HEK293 (cell line): ENCODE measurements around the gene ATG4B.
A peak's percentile ranks its signal among the peaks of the same experiment; 100 is the strongest.

ENCODE experiments used
- CTCF ChIA-PET: fragments of 350-600 bp; formaldehyde crosslinking; extraction: SDS; loops from one replicate; lab custom pipeline; 2021; ENCODE audit warnings: antibody characterized with exemption; lab: Yijun Ruan, JAX
- POLR2A ChIA-PET: fragments of 300-600 bp; formaldehyde crosslinking; extraction: SDS; loops from one replicate; lab custom pipeline; 2020; ENCODE audit warnings: antibody characterized with exemption, inconsistent platforms; lab: Yijun Ruan, JAX
- H3K27ac ChIP-seq: fragments of 200-500 bp; sonication (Bioruptor generic); 2 replicates; pipeline ENCODE4 v1.5.1; 2014; ENCODE audit warnings: low read depth, low read length, control low read depth, inconsistent platforms; ENCODE audit errors: extremely low read depth
- H3K36me3 ChIP-seq, 2 experiments: fragments of 200-500 bp in 1 of 2; sonication (Bioruptor generic) in 1 of 2; 1 replicate in 1 of 2; 2 replicates in 1 of 2; pipeline ENCODE4 v1.5.1; 2014 to 2017; ENCODE audit warnings: inconsistent platforms in 2 of 2, low read length in 2 of 2; ENCODE audit not compliant: control insufficient read depth in 2 of 2, insufficient read depth in 1 of 2
- H3K4me1 ChIP-seq: fragments of 200-500 bp; sonication (Bioruptor generic); 2 replicates; pipeline ENCODE4 v1.5.1; 2014; ENCODE audit warnings: mild to moderate bottlenecking, low read length, inconsistent platforms; ENCODE audit not compliant: control insufficient read depth, insufficient read depth
- H3K4me3 ChIP-seq: 2 replicates; pipeline ENCODE4 v1.5.1; 2011; ENCODE audit warnings: low read depth, mild to moderate bottlenecking, control low read depth, low read length, moderate library complexity
- H3K9me3 ChIP-seq: fragments of 200-500 bp; sonication (Bioruptor generic); 2 replicates; pipeline ENCODE4 v1.5.1; 2014; ENCODE audit warnings: low read depth, low read length, inconsistent platforms; ENCODE audit not compliant: control insufficient read depth, insufficient read depth
- ATF2 ChIP-seq: fragments of 450-650 bp; formaldehyde crosslinking; IDR thresholded peaks from 2 replicates; pipeline ENCODE4 v1.5.1; 2016; ENCODE audit warnings: missing biosample characterization, missing genetic modification characterization, low read depth
- PRDM2 ChIP-seq: fragments of 450-650 bp; formaldehyde crosslinking; IDR thresholded peaks from 2 replicates; pipeline ENCODE4 v1.5.1; 2016; ENCODE audit warnings: missing biosample characterization, missing genetic modification characterization, borderline replicate concordance
- YY2 ChIP-seq: fragments of 450-650 bp; formaldehyde crosslinking; IDR thresholded peaks from 2 replicates; pipeline ENCODE4 v1.5.1; 2016; ENCODE audit warnings: missing biosample characterization, missing genetic modification characterization
- ZBTB48 ChIP-seq: fragments of 450-650 bp; formaldehyde crosslinking; IDR thresholded peaks from 2 replicates; pipeline ENCODE4 v1.5.1; 2016; ENCODE audit warnings: missing biosample characterization, missing genetic modification characterization
- ZBTB6 ChIP-seq: fragments of 450-650 bp; formaldehyde crosslinking; IDR thresholded peaks from 2 replicates; pipeline ENCODE4 v1.5.1; 2017; ENCODE audit warnings: missing biosample characterization, missing genetic modification characterization
- ZBTB7A ChIP-seq: fragments of 450-650 bp; formaldehyde crosslinking; IDR thresholded peaks from 2 replicates; pipeline ENCODE4 v1.5.1; 2016; ENCODE audit warnings: low read depth, missing biosample characterization, missing genetic modification characterization
- ZNF155 ChIP-seq: fragments of 450-650 bp; formaldehyde crosslinking; IDR thresholded peaks from 2 replicates; pipeline ENCODE4 v1.5.1; 2016; ENCODE audit warnings: missing biosample characterization, missing genetic modification characterization
- ZNF169 ChIP-seq: fragments of 450-650 bp; formaldehyde crosslinking; IDR thresholded peaks from 2 replicates; pipeline ENCODE4 v1.5.1; 2016; ENCODE audit warnings: missing biosample characterization, missing genetic modification characterization
- ZNF274 ChIP-seq, 2 experiments: fragments of 200-500 bp in 1 of 2; fragments of 450-650 bp in 1 of 2; sonication (Bioruptor generic) in 1 of 2; formaldehyde crosslinking in 1 of 2; IDR thresholded peaks; 2 replicates each; pipeline versions ENCODE4 v1.5.1 to v1.6.1; 2014 to 2016; ENCODE audit warnings: borderline replicate concordance in 1 of 2, inconsistent platforms in 1 of 2, low read length in 1 of 2, missing biosample characterization in 1 of 2, missing genetic modification characterization in 1 of 2
- ZNF488 ChIP-seq: fragments of 450-650 bp; formaldehyde crosslinking; IDR thresholded peaks from 2 replicates; pipeline ENCODE4 v1.5.1; 2016; ENCODE audit warnings: missing biosample characterization, missing genetic modification characterization
- ZNF510 ChIP-seq: fragments of 450-650 bp; formaldehyde crosslinking; IDR thresholded peaks from 2 replicates; pipeline ENCODE4 v1.5.1; 2018; ENCODE audit warnings: mild to moderate bottlenecking, missing genetic modification characterization, missing biosample characterization; ENCODE audit not compliant: insufficient replicate concordance
- ZNF830 ChIP-seq: fragments of 450-650 bp; IDR thresholded peaks from 2 replicates; pipeline ENCODE4 v1.5.0; 2018; ENCODE audit warnings: missing biosample characterization, missing genetic modification characterization, low read depth, mild to moderate bottlenecking, moderate library complexity
- ZNF843 ChIP-seq: fragments of 450-650 bp; formaldehyde crosslinking; IDR thresholded peaks from 2 replicates; pipeline ENCODE4 v1.5.1; 2016; ENCODE audit warnings: missing biosample characterization, missing genetic modification characterization

ATG4B gene

GRCh38 chr2:241620419-241620769 is 17.1 kb upstream of the ATG4B start (continued):
- TF ChIP-seq ZNF510 (tag by site-specific recombination) (no peak), ZBTB6 (tag by site-specific recombination) (peak; percentile 58; the same call in 1 of the 2 replicates), ZNF274 (IDR thresholded peaks at IDR 0.05; ENCODE audit: low read length) (no peak), ZNF274 (tag by site-specific recombination; IDR thresholded peaks at IDR 0.05; ENCODE audit: borderline replicate concordance) (no peak), ZNF155 (tag by site-specific recombination) (0 out of 2 replicates have a peak, but pooled peaks have one; percentile 51), ZNF169 (tag by site-specific recombination) (peak; percentile 82; the same call in 1 of the 2 replicates)
- TF ChIP-seq, all 188 proteins: peak for 8

- Histone ChIP-seq H3K27ac (no peak overlapping the region), H3K4me1 (no peaks in the 10 kb centered on the region; the same call in 1 of the 2 replicates), H3K4me3 (no peak overlapping the region), H3K9me3 (no peaks in the 10 kb centered on the region), H3K36me3 (peaks cover 24 to 56% of the 10 kb centered on the region in 2 experiments; a peak in 2 of 3 replicates)
- TF ChIP-seq ZBTB48 (no peak), PRDM2 (tag by site-specific recombination) (no peak), ZBTB7A (tag by site-specific recombination) (no peak), ZNF488 (no peak), ZNF830 (no peak), ZNF274 (IDR thresholded peaks at IDR 0.05; ENCODE audit: low read length) (no peak), ZNF274 (tag by site-specific recombination; IDR thresholded peaks at IDR 0.05; ENCODE audit: borderline replicate concordance) (no peak), YY2 (tag by site-specific recombination) (no peak), ZNF843 (tag by site-specific recombination) (no peak), ATF2 (tag by site-specific recombination) (no peak)
- POLR2A ChIA-PET = no interaction called here
- CTCF ChIA-PET = no interaction called here
Measured at GRCh38 chr2:241627675-241628074, 9.8 kb upstream of the ATG4B start.
